ENCODE results near the gene KLK3. TPM values are rescaled to one million over a fixed set of nuclear protein-coding genes. Genes with fewer than 3 reads are reported as not detected.
"Not testable (repeated sequence)": the region's sequence is repeated elsewhere in the genome, so short reads cannot be mapped to it uniquely, and the experiment has no call there.

The KLK3 gene
- total RNA-seq, 1 experiment from 2014 or later, result not detected

DNA sequence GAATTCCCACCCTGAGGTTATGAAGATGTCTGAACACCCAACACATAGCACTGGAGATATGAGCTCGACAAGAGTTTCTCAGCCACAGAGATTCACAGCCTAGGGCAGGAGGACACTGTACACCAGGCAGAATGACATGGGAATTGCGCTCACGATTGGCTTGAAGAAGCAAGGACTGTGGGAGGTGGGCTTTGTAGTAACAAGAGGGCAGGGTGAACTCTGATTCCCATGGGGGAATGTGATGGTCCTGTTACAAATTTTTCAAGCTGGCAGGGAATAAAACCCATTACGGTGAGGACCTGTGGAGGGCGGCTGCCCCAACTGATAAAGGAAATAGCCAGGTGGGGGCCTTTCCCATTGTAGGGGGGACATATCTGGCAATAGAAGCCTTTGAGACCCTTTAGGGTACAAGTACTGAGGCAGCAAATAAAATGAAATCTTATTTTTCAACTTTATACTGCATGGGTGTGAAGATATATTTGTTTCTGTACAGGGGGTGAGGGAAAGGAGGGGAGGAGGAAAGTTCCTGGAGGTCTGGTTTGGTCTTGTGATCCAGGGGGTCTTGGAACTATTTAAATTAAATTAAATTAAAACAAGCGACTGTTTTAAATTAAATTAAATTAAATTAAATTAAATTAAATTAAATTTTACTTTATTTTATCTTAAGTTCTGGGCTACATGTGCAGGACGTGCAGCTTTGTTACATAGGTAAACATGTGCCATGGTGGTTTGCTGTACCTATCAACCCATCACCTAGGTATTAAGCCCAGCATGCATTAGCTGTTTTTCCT is 7.0 kb downstream of the KLK3 start:
- no peak for DNase-seq (ENCODE audit: low read depth)

DNA sequence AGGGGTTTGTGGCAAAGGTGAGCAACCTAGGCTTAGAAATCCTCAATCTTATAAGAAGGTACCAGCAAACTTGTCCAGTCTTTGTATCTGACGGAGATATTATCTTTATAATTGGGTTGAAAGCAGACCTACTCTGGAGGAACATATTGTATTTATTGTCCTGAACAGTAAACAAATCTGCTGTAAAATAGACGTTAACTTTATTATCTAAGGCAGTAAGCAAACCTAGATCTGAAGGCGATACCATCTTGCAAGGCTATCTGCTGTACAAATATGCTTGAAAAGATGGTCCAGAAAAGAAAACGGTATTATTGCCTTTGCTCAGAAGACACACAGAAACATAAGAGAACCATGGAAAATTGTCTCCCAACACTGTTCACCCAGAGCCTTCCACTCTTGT is 14.8 kb downstream of the KLK3 start:
- DNase-seq (ENCODE audit: low read depth), result no peak

DNA sequence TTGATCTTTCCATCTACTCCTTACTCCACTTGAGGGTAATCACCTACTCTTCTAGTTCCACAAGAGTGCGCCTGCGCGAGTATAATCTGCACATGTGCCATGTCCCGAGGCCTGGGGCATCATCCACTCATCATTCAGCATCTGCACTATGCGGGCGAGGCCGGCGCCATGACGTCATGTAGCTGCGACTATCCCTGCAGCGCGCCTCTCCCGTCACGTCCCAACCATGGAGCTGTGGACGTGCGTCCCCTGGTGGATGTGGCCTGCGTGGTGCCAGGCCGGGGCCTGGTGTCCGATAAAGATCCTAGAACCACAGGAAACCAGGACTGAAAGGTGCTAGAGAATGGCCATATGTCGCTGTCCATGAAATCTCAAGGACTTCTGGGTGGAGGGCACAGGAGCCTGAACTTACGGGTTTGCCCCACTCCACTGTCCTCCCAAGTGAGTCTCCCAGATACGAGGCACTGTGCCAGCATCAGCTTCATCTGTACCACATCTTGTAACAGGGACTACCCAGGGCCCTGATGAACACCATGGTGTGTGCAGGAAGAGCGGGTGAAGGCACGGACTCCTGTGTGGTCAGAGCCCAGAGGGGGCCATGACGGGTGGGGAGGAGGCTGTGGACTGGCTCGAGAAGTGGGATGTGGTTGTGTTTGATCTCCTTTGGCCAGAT is 15.8 kb downstream of the KLK3 start:
- DNase-seq (ENCODE audit: low read depth), result peak; percentile 66

DNA sequence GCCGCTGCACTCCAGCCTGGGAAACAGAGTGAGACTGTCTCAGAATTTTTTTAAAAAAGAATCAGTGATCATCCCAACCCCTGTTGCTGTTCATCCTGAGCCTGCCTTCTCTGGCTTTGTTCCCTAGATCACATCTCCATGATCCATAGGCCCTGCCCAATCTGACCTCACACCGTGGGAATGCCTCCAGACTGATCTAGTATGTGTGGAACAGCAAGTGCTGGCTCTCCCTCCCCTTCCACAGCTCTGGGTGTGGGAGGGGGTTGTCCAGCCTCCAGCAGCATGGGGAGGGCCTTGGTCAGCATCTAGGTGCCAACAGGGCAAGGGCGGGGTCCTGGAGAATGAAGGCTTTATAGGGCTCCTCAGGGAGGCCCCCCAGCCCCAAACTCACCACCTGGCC is 18.3 kb downstream of the KLK3 start, which contains the start of gene KLK2:
KLK2 (plus strand) TSS at position 384 of the 400 bp plus-strand sequence. CDS start 35 bp downstream, outside the sequence.
- no peak for DNase-seq (ENCODE audit: low read depth)

DNA sequence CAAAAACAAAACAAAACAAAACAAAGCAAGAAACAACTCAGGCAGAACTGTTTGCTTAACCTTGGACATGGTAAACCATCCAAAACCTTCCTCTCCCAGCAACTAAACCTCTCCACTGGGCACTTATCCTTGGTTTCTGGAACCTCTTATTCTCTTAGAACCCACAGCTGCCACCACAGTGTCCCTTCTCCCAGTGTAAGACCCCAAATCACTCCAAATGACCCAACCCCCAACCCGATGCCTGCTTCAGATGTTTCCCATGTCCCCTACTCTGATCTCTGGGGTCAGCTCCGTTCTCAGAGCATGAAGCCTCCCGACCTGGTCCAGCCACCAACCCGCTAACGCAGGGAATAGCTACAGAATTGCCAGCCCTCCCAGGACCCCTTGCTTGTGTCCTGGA is 19.5 kb downstream of the KLK3 start:
- no peak for DNase-seq (ENCODE audit: low read depth)

DNA sequence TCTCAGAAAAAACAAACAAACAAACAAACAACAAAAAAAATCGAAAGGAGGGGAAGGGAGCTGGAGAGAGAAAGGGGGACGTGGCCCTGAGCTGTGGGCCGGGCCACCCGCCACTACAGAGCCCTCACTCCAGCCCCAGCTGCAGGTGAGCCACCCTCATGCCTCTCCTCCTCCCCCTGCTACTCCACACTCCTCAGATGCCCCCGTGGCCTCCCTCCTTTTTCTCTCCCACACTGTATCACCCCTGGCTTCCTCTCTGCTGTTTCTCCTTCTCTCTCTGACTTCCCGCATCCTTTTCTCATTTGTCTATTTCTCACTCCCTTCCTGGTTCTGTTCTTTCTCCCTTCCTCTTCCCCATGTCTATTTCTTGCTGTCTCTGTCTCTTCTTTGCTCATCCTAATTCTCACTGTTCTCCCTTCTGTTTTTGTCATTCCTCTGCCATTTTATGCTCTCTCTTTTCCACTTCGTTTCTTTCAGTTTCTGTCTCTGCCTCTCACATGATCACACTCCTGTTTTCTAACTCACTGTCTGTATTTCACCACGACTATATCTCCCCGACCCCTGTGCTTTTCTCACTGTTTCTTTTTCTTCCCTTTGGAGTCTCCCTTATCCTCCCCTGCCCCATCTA is 21.2 kb downstream of the KLK3 start:
- no peak for DNase-seq (ENCODE audit: low read depth)

DNA sequence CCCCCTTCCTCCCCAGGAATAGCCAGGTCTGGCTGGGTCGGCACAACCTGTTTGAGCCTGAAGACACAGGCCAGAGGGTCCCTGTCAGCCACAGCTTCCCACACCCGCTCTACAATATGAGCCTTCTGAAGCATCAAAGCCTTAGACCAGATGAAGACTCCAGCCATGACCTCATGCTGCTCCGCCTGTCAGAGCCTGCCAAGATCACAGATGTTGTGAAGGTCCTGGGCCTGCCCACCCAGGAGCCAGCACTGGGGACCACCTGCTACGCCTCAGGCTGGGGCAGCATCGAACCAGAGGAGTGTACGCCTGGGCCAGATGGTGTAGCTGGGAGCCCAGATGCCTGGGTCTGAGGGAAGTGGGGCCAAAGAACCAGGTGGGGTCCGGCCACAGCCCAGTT is 21.7 kb downstream of the KLK3 start:
- DNase-seq (ENCODE audit: low read depth), result no peak

DNA sequence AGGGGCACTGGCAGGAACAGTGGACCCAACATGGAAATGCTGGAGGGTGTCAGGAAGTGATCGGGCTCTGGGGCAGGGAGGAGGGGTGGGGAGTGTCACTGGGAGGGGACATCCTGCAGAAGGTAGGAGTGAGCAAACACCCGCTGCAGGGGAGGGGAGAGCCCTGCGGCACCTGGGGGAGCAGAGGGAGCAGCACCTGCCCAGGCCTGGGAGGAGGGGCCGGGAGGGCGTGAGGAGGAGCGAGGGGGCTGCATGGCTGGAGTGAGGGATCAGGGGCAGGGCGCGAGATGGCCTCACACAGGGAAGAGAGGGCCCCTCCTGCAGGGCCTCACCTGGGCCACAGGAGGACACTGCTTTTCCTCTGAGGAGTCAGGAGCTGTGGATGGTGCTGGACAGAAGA is 22.6 kb downstream of the KLK3 start:
- DNase-seq (ENCODE audit: low read depth), result no peak

DNA sequence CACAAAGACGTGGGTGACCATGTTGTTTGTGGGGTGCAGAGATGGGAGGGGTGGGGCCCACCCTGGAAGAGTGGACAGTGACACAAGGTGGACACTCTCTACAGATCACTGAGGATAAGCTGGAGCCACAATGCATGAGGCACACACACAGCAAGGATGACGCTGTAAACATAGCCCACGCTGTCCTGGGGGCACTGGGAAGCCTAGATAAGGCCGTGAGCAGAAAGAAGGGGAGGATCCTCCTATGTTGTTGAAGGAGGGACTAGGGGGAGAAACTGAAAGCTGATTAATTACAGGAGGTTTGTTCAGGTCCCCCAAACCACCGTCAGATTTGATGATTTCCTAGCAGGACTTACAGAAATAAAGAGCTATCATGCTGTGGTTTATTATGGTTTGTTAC is 24.1 kb downstream of the KLK3 start:
- DNase-seq (ENCODE audit: low read depth), result no peak

DNA sequence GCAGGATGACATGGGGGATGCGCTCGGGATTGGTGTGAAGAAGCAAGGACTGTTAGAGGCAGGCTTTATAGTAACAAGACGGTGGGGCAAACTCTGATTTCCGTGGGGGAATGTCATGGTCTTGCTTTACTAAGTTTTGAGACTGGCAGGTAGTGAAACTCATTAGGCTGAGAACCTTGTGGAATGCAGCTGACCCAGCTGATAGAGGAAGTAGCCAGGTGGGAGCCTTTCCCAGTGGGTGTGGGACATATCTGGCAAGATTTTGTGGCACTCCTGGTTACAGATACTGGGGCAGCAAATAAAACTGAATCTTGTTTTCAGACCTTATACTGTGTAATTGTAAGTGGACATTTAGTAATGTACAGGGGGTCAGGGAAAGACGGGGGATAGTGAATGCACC is 25.5 kb downstream of the KLK3 start:
- no peak for DNase-seq (ENCODE audit: low read depth)

DNA sequence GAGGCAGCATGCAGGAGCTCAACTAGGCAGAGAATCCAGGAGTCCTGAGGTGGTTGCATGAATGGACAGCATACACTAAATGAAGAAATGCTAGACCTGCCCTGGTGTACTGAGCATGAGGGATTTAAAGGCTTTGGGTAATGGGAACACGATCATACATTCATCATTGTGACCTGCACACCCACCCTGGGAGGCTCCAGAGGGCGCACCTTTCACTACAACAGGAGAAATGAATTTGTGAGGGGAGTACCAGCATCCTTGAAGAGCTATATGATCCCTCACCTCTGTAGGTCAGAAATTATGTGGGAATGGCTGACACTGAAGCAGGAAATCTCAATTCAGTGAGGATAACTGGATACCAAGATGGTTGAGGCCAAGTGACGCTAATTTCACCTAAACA is 27.5 kb downstream of the KLK3 start:
- no peak for DNase-seq (ENCODE audit: low read depth)

DNA sequence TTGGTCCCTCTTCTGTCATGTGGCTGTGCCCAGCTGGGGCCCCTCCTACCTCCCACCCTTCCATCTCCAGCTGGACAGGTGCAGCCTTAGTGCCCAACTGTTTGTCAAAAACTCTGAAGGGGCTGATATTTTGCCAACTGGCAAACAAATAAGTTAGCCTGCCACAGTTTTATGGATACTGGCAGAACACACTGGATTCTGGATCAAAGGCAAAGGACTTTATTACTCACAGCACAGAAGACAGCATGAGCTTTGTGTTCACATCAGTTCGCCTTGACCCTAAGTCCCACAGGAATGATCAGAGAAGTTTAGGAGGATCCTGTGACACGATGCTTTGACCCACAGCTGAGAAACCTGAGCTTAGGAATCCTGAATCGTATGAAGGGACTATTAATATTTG is 34.9 kb downstream of the KLK3 start:
- no peak for DNase-seq (ENCODE audit: low read depth)

DNA sequence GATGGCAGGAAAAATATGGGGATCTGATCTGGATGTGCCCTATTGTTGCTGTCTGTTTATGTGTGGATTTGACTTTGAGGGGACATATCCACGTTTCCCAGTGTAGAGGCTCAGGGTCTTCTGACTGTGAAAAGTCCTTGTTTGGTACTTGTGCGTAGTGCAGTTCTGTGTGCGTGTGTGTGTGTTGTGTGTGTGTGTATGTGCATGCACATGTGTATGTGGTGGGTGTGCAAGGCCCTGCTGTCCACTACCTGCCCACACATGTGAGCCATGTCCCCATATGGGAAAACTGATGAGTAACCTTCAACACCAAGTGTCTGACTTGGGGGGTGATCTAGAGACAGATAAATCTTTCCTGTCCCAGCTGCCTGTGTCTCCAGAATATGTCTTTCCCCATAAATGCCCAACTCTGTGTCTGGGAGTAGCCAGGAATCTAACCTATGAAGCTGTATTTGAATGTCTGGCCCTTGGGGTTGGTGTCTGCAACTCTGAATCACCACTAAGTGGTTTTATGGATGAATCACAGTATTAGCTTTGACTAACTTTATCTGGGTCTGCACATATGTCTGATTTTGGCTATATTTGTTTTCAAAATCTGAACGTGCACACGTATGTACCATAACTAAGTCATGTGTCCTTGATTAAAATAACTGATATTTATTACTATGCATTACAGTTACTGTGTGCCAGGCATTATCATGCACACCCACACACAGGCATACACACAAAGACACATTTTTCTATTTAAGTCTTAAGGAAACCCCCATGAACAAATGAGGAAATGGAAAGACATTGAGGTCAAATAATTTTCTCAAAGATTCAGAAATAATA is 35.9 kb downstream of the KLK3 start:
- DNase-seq (ENCODE audit: low read depth), result peak; percentile 82

DNA sequence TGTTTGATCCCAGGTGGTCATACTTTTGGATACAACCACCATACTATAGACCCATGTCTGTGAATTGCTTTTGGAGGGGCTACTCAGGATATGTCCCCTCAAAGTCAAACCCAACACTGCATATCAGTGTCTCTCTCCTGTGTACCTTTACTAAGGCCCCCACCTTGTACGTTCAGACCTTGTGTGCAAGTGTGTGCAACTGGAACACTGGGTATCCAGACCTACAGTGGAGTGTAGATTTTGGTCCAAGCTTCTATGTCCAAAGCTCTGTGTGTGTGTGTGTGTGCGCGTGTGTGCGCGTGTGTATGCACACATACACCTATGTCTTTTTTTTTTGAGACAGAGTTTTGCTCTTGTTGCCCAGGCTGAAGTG is 36.5 kb downstream of the KLK3 start:
- no peak for DNase-seq (ENCODE audit: low read depth)

DNA sequence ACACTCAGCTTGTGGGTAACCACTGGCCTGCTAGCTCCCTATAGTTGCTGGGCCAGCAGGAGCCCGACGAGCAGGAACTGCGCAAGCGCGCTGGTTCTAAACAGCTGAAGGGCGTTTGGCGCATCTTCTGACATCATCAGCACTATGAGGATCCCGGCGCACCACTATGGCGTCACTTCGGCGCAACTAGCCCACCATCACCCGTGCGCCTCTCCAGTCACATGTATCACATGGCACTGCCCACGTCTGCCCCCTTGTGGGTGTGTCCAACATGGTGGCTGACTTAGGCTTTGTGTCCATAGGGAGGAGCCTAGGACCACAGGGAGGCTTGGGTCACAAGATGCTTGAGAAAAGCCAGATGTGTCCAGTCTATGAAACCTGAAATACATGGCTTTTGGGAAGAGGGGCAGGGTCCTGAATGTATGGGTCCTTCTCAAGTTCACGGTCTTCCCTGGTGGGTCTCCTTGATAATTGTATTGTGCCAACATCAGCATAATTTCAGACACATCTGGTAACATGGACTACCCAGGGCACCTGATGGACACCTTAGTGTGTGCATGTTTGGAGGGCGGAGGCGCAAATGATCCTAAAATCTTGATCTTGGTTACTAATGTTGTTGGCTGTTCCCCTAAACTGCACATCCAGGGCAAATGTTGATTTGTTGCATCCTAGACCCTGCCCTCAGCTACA is 38.5 kb downstream of the KLK3 start:
- DNase-seq (ENCODE audit: low read depth), result no peak

DNA sequence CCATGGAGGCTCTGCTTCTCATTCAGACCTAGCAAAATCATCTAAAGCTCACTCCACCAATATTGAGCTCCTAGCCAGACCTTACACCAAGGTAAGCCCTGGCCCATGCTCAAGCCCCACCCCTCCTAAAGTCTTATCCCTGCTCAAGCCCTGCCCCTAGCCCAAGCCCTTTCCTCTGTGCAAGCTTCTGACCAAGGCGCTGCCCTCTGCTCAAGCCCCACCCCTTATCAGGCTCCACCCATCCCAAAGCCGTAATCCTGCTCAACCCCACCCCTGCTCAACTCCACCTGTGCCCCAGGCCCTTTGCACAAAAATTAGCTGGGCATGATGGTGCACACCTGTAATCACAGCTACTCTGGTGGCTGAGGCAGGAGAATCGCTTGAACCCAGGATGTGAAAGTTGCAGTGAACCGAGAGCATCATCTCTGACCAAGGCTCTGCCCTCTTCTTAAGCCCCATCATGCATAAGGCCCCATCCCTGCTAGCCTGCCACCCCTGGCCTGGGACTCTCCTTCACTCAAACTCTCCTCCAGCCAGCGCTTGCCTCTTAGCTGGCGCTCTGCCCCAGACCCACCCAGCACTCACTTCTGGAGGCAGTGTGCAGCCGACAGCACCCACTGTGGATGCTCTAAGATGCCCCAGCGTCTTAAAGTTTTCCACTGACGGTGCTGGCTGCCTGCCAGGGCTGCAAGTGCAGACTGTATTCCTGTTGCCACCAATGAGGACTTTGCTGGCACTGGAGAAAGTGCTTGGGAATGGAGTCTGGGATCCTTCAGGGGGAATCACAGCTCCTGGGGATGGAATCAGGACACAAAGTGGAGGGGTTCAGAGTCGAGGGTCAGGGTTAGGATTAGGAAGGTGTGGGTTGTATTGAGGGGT is 40.0 kb downstream of the KLK3 start:
- DNase-seq (ENCODE audit: low read depth), result no peak

DNA sequence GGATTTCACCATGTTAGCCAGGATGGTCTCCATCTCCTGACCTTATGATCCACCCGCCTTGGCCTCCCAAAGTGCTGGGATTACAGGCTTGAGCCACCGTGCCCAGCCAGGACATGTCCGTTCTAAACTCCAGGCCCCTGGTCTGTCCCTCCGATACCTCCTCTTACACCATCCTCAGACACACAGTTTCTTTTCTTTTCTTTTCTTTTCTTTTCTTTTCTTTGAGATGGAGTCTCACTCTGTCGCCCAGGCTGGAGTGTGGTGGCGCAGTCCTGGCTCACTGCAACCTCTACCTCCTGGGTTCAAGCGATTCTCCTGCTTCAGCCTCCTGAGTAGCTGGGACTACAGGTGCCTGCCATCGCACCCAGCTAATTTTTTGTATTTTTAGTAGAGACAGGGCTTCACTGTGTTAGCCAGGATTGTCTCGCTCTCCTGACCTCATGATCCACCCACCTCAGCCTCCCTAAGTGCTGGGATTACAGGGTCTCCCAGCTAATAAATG is 41.4 kb downstream of the KLK3 start:
- DNase-seq (ENCODE audit: low read depth), result not testable (repeated sequence)

DNA sequence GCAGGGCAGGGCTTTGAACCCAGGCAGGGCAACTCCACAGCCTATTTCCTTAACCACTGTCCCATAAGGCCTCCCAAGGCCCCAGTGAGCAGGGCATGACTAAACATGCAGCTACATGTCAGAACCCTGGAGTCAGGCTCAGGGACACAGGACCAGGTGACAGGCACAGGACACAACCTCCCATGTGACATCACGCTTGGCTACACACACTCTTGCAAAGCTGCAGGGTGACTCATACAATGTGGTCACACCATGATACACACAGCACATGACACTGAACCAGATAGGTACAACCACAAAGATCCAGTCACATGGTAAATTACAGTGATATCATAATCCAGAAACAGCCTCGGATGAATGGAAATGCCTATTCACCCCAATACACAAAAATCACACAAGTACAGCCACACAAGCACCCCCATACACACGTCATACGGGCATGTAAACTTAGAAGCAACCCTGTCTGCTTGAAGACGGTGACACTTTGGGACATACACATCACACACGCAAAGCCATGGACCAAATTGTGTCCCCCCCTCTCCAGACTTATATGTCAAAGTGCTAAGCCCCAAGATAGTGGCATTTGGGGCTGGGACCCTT is 42.0 kb downstream of the KLK3 start:
- peak; percentile 90 for DNase-seq (ENCODE audit: low read depth)

DNA sequence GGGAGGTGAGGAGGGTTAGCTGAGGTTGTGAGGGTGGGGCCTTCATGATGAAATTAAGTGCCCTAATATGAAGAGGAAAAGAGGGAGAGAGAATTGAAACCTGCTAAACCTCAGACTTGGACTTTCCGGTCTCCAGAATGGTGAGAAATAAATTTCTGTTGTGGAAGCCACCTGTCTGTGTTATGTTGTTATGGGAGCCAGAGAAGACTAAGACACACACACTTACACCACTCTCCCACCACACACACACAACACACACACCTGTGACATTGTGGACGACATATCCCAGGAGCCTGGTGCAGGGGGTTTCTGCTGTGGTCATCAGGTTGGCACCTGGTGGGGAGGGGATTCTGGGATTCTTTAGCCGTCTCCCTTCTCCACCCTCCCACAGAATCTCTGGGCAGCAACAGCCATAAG is 42.5 kb downstream of the KLK3 start:
- no peak for DNase-seq (ENCODE audit: low read depth)

DNA sequence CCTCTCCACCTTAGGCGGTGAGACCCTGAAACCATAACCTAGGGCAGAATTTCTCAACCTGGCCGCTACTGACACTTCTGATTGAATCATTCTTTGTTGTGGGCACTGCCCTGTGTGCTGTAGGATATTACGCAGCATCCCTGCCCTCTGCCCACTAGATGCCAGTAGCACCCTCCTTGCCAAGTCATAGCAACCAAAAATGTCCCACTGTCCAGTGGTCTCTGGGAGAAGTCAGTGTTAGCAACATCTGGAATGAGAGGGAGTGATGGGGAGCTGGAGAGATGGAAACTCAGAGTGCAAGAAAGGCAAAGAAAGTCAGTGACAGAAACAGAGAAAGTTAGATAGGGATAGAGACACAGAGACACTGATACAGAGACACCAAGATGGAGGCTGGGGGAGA is 42.9 kb downstream of the KLK3 start:
- no peak for DNase-seq (ENCODE audit: low read depth)

All from Daoy (cell line).